ENCODE results near the gene FAM181A. TPM values are rescaled to one million over a fixed set of nuclear protein-coding genes. Genes with fewer than 3 reads are reported as not detected.

FAM181A gene
- total and polyA plus RNA-seq, 2 experiments from 2014 or later = not detected

- H2AFZ ChIP-seq = no peak overlapping the region
- H3K27me3 ChIP-seq (ENCODE audit: insufficient read depth) = no peaks in the 10 kb centered on the region
- Mint-ChIP-seq H3K27ac (no peak overlapping the region), H3K9me3 (no peaks in the 10 kb centered on the region), H3K27me3 (ENCODE audit: insufficient read depth, low read depth, poor library complexity) (no peaks in the 10 kb centered on the region), H3K4me1 (no peaks in the 10 kb centered on the region; the same call in 2 of the 3 replicates), H3K36me3 (ENCODE audit: low read depth) (no peaks in the 10 kb centered on the region), H3K4me3 (no peak overlapping the region)
- 0 out of 2 replicates have a peak, but pooled peaks cover 5% of the 10 kb centered on the region for H3K9me2 ChIP-seq (ENCODE audit: insufficient read depth)
- H3K36me3 ChIP-seq (ENCODE audit: insufficient read depth) = no peaks in the 10 kb centered on the region
- no peak overlapping the region for H3K4me3 ChIP-seq
- no peak overlapping the region for H3K27ac ChIP-seq (ENCODE audit: low read depth)
- H3F3A ChIP-seq (replicated peaks; ENCODE audit: low read depth) = no peaks in the 10 kb centered on the region
- ATAC-seq (no peak), DNase-seq (ENCODE audit: low spot score) (no peak)
- no peak overlapping the region for H3K4me2 ChIP-seq
- H4K20me1 ChIP-seq (replicated peaks; ENCODE audit: insufficient read depth) = no peaks in the 10 kb centered on the region
- TF ChIP-seq EZH2phosphoT487 (IDR thresholded peaks at IDR 0.05; ENCODE audit: unreplicated experiment) (no peak), POLR2AphosphoS5 (IDR thresholded peaks at IDR 0.05; ENCODE audit: low read depth) (no peak), JUNB (IDR thresholded peaks at IDR 0.05; ENCODE audit: unreplicated experiment) (no peak), EZH2 (IDR thresholded peaks at IDR 0.05; ENCODE audit: low read depth, unreplicated experiment) (no peak), ZNF462 (CRISPR knock-in tag; IDR thresholded peaks at IDR 0.05) (no peak), STAT1 (IDR thresholded peaks at IDR 0.05; ENCODE audit: unreplicated experiment) (no peak), ZNF114 (CRISPR knock-in tag; IDR thresholded peaks at IDR 0.05) (no peak), REST (IDR thresholded peaks at IDR 0.05; ENCODE audit: unreplicated experiment) (no peak), CTCF (conservative IDR thresholded peaks at IDR 0.05; ENCODE audit: low read depth in 2 of 2) (no peak), ETS1 (IDR thresholded peaks at IDR 0.05) (no peak)
- no peaks in the 10 kb centered on the region for H3K79me2 ChIP-seq (replicated peaks; ENCODE audit: insufficient read depth)
- H3K4me1 ChIP-seq (ENCODE audit: insufficient read depth) = no peaks in the 10 kb centered on the region
Measured at GRCh38 chr14:93965287-93965821, 38.2 kb downstream of the FAM181A start.
